AML-193 (cell line): ENCODE measurements around the gene FAM72B.
"Not testable (repeated sequence)": the region's sequence is repeated elsewhere in the genome, so short reads cannot be mapped to it uniquely, and the experiment has no call there.

Source experiments
- DNase-seq, 2 experiments: peaks; one replicate each; lab custom pipeline; 2025; lab: John Stamatoyannopoulos, UW

FAM72B gene

GRCh38 chr1:121152788-121153187, 31.4 kb downstream of the FAM72B start:
- DNase-seq = not testable (repeated sequence)

- DNase-seq = not testable (repeated sequence)
These were observed 32.8 kb downstream of the FAM72B start for GRCh38 chr1:121151294-121151693.

- DNase-seq = not testable (repeated sequence)
These were observed 35.5 kb downstream of the FAM72B start for GRCh38 chr1:121148489-121149190.

GRCh38 chr1:121140393-121140792, 43.7 kb downstream of the FAM72B start:
- DNase-seq = not testable (repeated sequence)

GRCh38 chr1:121131494-121131893, 52.6 kb downstream of the FAM72B start:
- not testable (repeated sequence) for DNase-seq

- not testable (repeated sequence) for DNase-seq
These were observed 65.7 kb downstream of the FAM72B start for GRCh38 chr1:121118480-121118824.
